Vagina (tissue), 2 donors: Measurements from ENCODE around the gene NYAP2.

ENCODE experiments used
- CTCF ChIP-seq, 3 experiments: fragments of 450-650 bp in 2 of 3; fragments of 200-600 bp in 1 of 3; sonication (generic) in 1 of 3; IDR thresholded peaks; one replicate each; pipeline ENCODE4 v1.5.1; 2017 to 2019; ENCODE audit warnings: antibody characterized with exemption in 3 of 3, mild to moderate bottlenecking in 2 of 3, moderate library complexity in 2 of 3
- POLR2A ChIP-seq, 2 donors: fragments of 450-650 bp; IDR thresholded peaks; one replicate each; pipeline ENCODE4 v1.6.1; 2017; ENCODE audit warnings: antibody characterized with exemption in 2 of 2, mild to moderate bottlenecking in 2 of 2, moderate library complexity in 2 of 2

GRCh38 chr2:225434014-225434413 is 34.5 kb downstream of the NYAP2 start:
- TF ChIP-seq CTCF (IDR thresholded peaks at IDR 0.05) (no peak), POLR2A (IDR thresholded peaks at IDR 0.05) (no peak)
